Measurements from ENCODE around the gene HCAR2.

DNA sequence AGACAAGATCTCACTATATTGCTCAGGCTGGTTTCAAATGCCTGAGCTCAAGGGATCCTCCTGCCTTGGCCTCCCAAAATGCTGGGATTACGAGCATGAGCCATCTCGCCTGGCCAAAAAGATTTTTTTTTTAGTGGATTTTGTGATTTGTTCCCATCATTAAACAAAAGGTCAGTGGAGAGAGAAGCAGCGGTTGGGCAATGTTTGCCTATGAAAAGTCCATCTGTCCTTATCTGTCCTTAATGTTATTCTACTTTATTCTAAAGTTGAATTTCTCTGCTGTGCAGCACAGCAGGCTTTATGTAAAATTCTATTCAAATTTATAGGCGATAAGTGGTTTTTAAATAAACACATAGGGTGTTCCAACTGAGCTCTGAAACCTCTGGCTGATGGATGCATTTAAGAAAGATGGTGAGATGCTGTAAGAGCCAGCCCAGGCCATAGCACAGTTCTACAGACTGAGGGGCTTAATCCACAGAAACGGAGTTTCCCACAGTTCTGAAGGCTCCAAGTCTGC is 18.8 kb downstream of the HCAR2 start:
- TF ChIP-seq, protein P1, sequence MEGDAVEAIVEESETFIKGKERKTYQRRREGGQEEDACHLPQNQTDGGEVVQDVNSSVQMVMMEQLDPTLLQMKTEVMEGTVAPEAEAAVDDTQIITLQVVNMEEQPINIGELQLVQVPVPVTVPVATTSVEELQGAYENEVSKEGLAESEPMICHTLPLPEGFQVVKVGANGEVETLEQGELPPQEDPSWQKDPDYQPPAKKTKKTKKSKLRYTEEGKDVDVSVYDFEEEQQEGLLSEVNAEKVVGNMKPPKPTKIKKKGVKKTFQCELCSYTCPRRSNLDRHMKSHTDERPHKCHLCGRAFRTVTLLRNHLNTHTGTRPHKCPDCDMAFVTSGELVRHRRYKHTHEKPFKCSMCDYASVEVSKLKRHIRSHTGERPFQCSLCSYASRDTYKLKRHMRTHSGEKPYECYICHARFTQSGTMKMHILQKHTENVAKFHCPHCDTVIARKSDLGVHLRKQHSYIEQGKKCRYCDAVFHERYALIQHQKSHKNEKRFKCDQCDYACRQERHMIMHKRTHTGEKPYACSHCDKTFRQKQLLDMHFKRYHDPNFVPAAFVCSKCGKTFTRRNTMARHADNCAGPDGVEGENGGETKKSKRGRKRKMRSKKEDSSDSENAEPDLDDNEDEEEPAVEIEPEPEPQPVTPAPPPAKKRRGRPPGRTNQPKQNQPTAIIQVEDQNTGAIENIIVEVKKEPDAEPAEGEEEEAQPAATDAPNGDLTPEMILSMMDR (IDR thresholded peaks at IDR 0.05): no peak
- TF ChIP-seq POLR2A (IDR thresholded peaks at IDR 0.05): no peak

Data from uterus (tissue), 2 donors.